H1 (cell line): ENCODE results near the gene CACNB1. TPM values are rescaled to one million over a fixed set of nuclear protein-coding genes. Genes with fewer than 3 reads are reported as not detected.

Source experiments
- CHD7 ChIP-seq: fragments of 300-600 bp; sonication (generic); IDR thresholded peaks from 2 replicates; pipeline ENCODE4 v1.7.1; 2012; ENCODE audit warnings: low read length, moderate library complexity, mild to moderate bottlenecking, inconsistent platforms; ENCODE audit not compliant: insufficient replicate concordance
- EZH2 ChIP-seq: fragments of 200-600 bp; sonication (generic); IDR thresholded peaks from 2 replicates; pipeline ENCODE4 v1.7.1; 2012; ENCODE audit warnings: low read depth, mild to moderate bottlenecking, moderate library complexity, low read length, inconsistent platforms; ENCODE audit not compliant: severe bottlenecking
- KDM4A ChIP-seq: IDR thresholded peaks from one replicate; pipeline ENCODE4 v1.7.1; 2012; ENCODE audit warnings: low read depth, mild to moderate bottlenecking, moderate library complexity, low read length, inconsistent platforms; ENCODE audit not compliant: severe bottlenecking
- RBBP5 ChIP-seq: IDR thresholded peaks from 2 replicates; pipeline ENCODE4 v1.7.1; 2012; ENCODE audit warnings: low read depth, mild to moderate bottlenecking, inconsistent platforms, low read length, moderate library complexity, borderline replicate concordance
- polyA plus RNA-seq, 7 experiments: library from polyadenylated mRNA; depleted of rRNA in 3 of 7; stranded (reverse) in 5 of 7; unstranded in 2 of 7; fragments of >200 nt in 5 of 7; fragments of 200-250 nt in 2 of 7; gene quantifications; 1 replicate in 5 of 7; 2 replicates in 1 of 7; 4 replicates in 1 of 7; pipeline versions ENCODE4 v1.2.1 to v1.2.3, GENCODE V29; 2011 to 2013; ENCODE audit warnings: missing spikeins in 2 of 7, mixed read lengths in 2 of 7
- total RNA-seq: library from RNA; stranded (reverse); fragmentation: NEBNext Ultra II Directional; extraction: Animal tissue kit (Norgen Biotek cat#: 25700); gene quantifications from 2 replicates; pipeline ENCODE4 v1.2.1, GENCODE V29; 2021

CACNB1 gene
- total and polyA plus RNA-seq, 2 of the 8 experiments (the other 6 are each of a cell fraction or from before 2014, with no cell fraction given) = 7.2 to 17.8 TPM

- TF ChIP-seq CHD7 (no peak), KDM4A (peak; percentile 57), EZH2 (peak; percentile 48), RBBP5 (0 out of 2 replicates have a peak, but pooled peaks have one; percentile 35)
These were observed 46.1 kb downstream of the CACNB1 start, which contains the start of gene PLXDC1 (continued) for GRCh38 chr17:39151150-39151942.
